ENCODE measurements around the gene CA9. TPM values are rescaled to one million over a fixed set of nuclear protein-coding genes. Genes with fewer than 3 reads are reported as not detected.

The CA9 gene
- total RNA-seq, 1 experiment from 2014 or later, result 8.5 TPM

DNA sequence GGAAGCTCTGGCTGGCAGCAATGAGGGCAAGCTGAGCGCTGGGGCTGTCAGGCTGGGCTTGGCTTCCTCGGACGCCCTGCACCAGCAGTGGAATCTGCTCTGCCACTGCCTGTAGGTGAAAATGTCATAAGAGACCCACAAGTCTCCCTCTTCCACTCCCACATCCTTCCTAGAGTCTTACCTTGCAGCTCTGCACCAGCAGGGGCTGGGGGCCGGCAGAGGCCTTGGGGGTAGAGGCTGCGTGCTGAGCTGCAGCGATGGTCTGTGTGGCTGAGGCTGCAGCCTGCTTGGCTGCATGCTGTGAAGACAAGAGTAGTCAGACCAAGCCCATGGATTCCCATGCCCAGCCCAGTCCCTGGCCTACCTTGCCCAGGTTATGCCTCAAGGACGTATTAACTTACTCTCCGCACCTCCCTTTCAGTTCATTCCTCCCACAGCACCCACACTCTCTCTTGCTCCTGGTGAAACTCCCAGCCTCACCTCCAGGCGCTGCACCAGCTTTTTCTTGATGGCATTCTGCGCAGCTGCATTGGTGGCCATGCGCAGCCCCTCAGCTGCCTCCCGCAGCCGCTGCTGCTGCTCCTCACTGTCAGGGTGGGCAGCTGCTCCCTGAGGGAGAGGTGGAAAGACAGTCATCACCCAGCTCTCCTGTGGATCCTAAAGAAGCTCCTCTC is 41.0 kb downstream of the CA9 start:
- intact Hi-C loops (cut with micrococcal nuclease), result no loop called here
- H3K4me2 ChIP-seq (ENCODE audit: low read length), result no peak overlapping the region
- CTCF ChIA-PET, result no interaction called here
- no peaks in the 10 kb centered on the region for H3K27me3 ChIP-seq (ENCODE audit: insufficient read depth, low read length)
- no peak overlapping the region for H3K27ac ChIP-seq (ENCODE audit: low read depth, low read length)
- no TSS peak for BruUV-seq (replicated peaks)
- TF ChIP-seq YY1 (IDR thresholded peaks at IDR 0.05; ENCODE audit: extremely low read depth, insufficient replicate concordance, low read depth, low read length) (no peak), ZFX (IDR thresholded peaks at IDR 0.05) (no peak), EZH2 (IDR thresholded peaks at IDR 0.05) (no peak), SRF (IDR thresholded peaks at IDR 0.05; ENCODE audit: low read depth) (no peak), TCF7L2 (IDR thresholded peaks at IDR 0.05; ENCODE audit: borderline replicate concordance, extremely low read depth, insufficient read depth, insufficient read length) (no peak)
- TF ChIP-seq, protein P1, sequence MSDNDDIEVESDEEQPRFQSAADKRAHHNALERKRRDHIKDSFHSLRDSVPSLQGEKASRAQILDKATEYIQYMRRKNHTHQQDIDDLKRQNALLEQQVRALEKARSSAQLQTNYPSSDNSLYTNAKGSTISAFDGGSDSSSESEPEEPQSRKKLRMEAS (IDR thresholded peaks at IDR 0.05), result no peak
- TF ChIP-seq, protein P2, sequence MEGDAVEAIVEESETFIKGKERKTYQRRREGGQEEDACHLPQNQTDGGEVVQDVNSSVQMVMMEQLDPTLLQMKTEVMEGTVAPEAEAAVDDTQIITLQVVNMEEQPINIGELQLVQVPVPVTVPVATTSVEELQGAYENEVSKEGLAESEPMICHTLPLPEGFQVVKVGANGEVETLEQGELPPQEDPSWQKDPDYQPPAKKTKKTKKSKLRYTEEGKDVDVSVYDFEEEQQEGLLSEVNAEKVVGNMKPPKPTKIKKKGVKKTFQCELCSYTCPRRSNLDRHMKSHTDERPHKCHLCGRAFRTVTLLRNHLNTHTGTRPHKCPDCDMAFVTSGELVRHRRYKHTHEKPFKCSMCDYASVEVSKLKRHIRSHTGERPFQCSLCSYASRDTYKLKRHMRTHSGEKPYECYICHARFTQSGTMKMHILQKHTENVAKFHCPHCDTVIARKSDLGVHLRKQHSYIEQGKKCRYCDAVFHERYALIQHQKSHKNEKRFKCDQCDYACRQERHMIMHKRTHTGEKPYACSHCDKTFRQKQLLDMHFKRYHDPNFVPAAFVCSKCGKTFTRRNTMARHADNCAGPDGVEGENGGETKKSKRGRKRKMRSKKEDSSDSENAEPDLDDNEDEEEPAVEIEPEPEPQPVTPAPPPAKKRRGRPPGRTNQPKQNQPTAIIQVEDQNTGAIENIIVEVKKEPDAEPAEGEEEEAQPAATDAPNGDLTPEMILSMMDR (IDR thresholded peaks at IDR 0.05 in 2 of 3, conservative IDR thresholded peaks at IDR 0.05 in 1 of 3; ENCODE audit: borderline replicate concordance in 1 of 3, insufficient read depth in 1 of 3, low read depth in 2 of 3, low read length in 2 of 3), result no peak
- H2AFZ ChIP-seq (ENCODE audit: low read depth, low read length, poor library complexity, severe bottlenecking), result no peak overlapping the region
- H3K9me2 ChIP-seq (ENCODE audit: insufficient read depth), result no peaks in the 10 kb centered on the region
- DNase-seq (ENCODE audit: low read depth, low spot score) (no peak), ATAC-seq (no peak)
- H3K79me2 ChIP-seq (ENCODE audit: insufficient read depth, low read length), result no peaks in the 10 kb centered on the region
- no peaks in the 10 kb centered on the region for H4K20me1 ChIP-seq (ENCODE audit: insufficient read depth)
- H3K36me3 ChIP-seq (ENCODE audit: control insufficient read depth in 1 of 2, insufficient read depth in 2 of 2, low read length in 2 of 2), result peaks cover 73% of the 10 kb centered on the region in 2 experiments
- no peak overlapping the region for H3K4me3 ChIP-seq (replicated peaks in 1 of 2; ENCODE audit: low read depth in 1 of 2, low read length in 2 of 2)
- no peaks in the 10 kb centered on the region for H3K9me3 ChIP-seq (ENCODE audit: control insufficient read depth in 1 of 2, insufficient read depth in 1 of 2, low read depth in 1 of 2, low read length in 2 of 2)
- H3K4me1 ChIP-seq (ENCODE audit: control insufficient read depth in 1 of 2, insufficient read depth in 2 of 2, low read length in 2 of 2), result no peaks in the 10 kb centered on the region
- RAD21 ChIA-PET (ENCODE audit: low non-redundant PET in 1 of 2, low total read pairs in 2 of 2, uncharacterized antibody in 2 of 2, unreplicated experiment in 2 of 2), result no interaction called here
- POLR2A ChIA-PET, result no interaction called here
- H3K9ac ChIP-seq (ENCODE audit: low read length), result no peak overlapping the region

All from HCT116 (cell line).